Coronary artery (tissue), 2 donors: ENCODE data around the gene DES.

Experiments used
- DNase-seq: peaks from one replicate; pipeline ENCODE4 v3.0.0-alpha.2; 2017; ENCODE audit warnings: low spot score
- H3K27ac ChIP-seq, 2 donors: fragments of 200-600 bp; sonication (generic); one replicate each; pipeline ENCODE4 v1.5.1; 2016 to 2019
- H3K4me3 ChIP-seq: fragments of 200-600 bp; sonication (generic); 2 replicates; pipeline ENCODE4 v1.5.1; 2016; ENCODE audit warnings: mild to moderate bottlenecking, moderate library complexity
- TF ChIP-seq, protein P1 (sequence below): fragments of 200-600 bp; sonication (generic); IDR thresholded peaks from one replicate; pipeline ENCODE4 v1.5.1; 2019; ENCODE audit warnings: antibody characterized with exemption

DES gene

DNA sequence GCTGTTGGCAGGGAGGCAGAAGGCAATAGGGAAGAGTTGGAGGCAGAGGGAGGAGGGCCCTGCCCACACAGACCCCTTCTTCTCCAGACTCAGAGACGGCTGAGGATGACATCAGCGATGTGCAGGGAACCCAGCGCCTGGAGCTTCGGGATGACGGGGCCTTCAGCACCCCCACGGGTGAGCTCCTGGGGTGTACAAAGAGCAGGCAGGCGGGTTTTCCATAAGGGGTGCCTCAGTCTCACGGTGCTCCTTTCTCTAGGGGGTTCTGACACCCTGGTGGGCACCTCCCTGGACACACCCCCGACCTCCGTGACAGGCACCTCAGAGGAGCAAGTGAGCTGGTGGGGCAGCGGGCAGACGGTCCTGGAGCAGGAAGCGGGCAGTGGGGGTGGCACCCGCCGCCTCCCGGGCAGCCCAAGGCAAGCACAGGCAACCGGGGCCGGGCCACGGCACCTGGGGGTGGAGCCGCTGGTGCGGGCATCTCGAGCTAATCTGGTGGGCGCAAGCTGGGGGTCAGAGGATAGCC is 26.5 kb downstream of the DES start:
- Histone ChIP-seq H3K27ac (peak overlapping the region; percentile 98 to 99), H3K4me3 (peak overlapping the region; percentile 83)
- DNase-seq: no peak
- TF ChIP-seq, protein P1, sequence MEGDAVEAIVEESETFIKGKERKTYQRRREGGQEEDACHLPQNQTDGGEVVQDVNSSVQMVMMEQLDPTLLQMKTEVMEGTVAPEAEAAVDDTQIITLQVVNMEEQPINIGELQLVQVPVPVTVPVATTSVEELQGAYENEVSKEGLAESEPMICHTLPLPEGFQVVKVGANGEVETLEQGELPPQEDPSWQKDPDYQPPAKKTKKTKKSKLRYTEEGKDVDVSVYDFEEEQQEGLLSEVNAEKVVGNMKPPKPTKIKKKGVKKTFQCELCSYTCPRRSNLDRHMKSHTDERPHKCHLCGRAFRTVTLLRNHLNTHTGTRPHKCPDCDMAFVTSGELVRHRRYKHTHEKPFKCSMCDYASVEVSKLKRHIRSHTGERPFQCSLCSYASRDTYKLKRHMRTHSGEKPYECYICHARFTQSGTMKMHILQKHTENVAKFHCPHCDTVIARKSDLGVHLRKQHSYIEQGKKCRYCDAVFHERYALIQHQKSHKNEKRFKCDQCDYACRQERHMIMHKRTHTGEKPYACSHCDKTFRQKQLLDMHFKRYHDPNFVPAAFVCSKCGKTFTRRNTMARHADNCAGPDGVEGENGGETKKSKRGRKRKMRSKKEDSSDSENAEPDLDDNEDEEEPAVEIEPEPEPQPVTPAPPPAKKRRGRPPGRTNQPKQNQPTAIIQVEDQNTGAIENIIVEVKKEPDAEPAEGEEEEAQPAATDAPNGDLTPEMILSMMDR: no peak

DNA sequence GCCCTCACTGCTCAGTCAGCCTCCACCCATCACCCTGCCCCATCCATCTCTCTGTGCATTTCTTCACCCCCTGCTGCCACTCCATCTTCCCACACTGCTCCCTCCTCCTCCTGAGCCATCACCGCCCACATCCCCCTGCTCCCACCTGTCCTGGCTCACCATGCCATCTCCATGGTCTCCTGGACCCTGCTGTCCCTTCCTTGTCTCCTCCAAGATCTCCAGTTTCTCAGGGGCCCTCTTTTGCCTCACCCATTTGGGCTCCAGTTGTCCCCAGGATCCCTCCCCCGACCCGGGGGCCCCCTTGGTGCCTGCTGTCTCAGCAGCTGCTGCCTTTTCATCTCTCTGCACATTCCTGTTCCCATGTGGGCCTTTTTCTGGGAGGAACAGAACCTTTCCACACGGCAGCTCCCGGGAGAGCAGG is 27.1 kb downstream of the DES start:
- Histone ChIP-seq H3K27ac (peak overlapping the region; percentile 98 to 99), H3K4me3 (peak overlapping the region; percentile 83)
- no peak for DNase-seq
- TF ChIP-seq, protein P1: no peak

DNA sequence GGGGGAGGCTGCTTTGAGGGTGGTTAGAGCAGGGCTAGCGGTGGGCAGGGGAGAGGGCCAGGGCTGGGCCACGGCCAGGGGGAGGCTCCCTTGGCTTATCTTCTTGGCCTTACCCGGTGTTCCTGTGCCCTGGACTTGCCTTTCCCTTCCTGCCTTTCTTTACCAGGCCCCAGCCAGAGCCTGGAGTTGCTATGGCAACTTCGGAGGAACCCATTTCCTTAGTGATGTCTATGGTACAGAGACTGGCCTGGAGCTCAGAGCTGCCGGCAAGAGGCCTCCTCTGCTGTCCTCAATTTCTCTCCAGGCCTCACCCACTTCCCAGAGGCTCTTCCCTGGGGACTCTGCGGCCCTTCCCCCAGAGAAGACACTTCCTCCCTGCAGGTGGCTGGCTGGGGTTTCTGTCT is 27.9 kb downstream of the DES start:
- peak; percentile 94 for DNase-seq
- Histone ChIP-seq H3K4me3 (peak overlapping the region; percentile 83), H3K27ac (peak overlapping the region; percentile 98 to 99)
- TF ChIP-seq, protein P1: no peak

DNA sequence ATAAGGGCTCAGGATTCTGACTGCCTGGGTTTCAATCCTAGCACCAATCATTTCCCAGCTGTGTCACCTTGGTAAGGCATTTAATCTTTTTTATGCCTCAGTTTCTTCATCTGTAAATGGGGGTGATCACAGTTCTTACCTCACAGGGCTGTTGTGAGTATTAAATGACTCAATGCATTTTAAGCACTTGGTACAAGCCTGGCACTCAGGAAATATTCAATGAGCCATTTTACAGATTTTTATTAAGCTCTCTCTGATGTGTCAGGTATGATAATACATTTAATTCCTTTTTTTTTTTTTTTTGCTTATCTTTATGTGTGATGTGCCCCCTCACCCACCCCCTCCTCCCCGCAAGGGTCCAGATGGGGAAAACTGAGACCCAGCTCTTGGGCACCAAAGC is 28.5 kb downstream of the DES start:
- TF ChIP-seq, protein P1: no peak
- H3K4me3 ChIP-seq: peak overlapping the region; percentile 83
- H3K27ac ChIP-seq: peak overlapping the region; percentile 98 to 99
- no peak for DNase-seq

DNA sequence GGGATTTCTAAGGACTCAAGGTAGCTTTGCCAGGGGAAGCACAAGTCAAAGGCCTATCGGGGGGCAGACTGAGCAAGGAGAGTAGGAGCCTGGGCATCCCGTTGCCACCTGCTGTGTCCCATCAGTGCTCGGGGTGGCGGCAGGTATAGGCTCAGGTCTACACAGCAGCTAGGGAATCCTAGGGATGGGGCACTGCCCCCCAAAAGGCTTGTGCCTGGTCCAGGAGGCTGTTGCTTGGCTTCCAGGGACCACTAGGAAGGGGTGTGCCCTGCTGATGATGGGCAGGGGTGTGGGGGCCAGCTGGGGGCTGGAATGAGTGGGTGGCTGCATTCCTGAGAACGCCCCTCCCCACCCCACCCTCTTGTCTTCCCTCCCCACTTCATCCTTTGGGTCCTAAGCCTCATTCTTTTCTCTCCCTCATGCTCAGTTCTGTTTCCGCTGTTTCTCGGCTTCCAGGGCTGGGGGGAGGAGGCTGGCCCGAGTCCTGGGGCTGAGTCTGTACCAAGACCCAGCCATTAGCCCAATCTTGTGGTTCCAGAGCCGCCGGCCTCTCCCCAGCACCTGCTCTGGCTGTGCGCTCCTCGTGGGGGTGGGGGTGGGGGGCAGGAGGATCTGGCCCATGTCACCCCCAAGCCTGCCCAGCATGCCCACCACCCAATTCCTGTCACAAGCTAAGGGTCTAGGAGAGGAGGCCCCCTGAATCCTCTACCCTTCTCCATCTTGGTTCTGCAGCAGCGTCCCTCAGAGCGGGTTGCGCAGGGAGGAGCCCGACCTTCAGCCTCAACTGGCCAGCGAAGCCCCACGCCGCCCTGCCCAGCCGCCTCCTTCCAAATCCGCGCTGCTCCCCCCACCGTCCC is 29.3 kb downstream of the DES start:
- TF ChIP-seq, protein P1: no peak
- Histone ChIP-seq H3K27ac (peak overlapping the region; percentile 98 to 99), H3K4me3 (peak overlapping the region; percentile 83)
- no peak for DNase-seq

DNA sequence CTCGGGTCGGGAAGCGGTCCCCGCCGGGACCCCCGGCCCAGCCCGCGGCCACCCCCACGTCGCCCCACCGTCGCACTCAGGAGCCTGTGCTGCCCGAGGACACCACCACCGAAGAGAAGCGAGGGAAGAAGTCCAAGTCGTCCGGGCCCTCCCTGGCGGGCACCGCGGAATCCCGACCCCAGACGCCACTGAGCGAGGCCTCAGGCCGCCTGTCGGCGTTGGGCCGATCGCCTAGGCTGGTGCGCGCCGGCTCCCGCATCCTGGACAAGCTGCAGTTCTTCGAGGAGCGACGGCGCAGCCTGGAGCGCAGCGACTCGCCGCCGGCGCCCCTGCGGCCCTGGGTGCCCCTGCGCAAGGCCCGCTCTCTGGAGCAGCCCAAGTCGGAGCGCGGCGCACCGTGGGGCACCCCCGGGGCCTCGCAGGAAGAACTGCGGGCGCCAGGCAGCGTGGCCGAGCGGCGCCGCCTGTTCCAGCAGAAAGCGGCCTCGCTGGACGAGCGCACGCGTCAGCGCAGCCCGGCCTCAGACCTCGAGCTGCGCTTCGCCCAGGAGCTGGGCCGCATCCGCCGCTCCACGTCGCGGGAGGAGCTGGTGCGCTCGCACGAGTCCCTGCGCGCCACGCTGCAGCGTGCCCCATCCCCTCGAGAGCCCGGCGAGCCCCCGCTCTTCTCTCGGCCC is 30.1 kb downstream of the DES start:
- Histone ChIP-seq H3K27ac (peak overlapping the region; percentile 98 to 99), H3K4me3 (peak overlapping the region; percentile 83)
- no peak for DNase-seq
- TF ChIP-seq, protein P1: no peak
